ENCODE data around the gene ATP1B1.

ATP1B1 gene

DNA sequence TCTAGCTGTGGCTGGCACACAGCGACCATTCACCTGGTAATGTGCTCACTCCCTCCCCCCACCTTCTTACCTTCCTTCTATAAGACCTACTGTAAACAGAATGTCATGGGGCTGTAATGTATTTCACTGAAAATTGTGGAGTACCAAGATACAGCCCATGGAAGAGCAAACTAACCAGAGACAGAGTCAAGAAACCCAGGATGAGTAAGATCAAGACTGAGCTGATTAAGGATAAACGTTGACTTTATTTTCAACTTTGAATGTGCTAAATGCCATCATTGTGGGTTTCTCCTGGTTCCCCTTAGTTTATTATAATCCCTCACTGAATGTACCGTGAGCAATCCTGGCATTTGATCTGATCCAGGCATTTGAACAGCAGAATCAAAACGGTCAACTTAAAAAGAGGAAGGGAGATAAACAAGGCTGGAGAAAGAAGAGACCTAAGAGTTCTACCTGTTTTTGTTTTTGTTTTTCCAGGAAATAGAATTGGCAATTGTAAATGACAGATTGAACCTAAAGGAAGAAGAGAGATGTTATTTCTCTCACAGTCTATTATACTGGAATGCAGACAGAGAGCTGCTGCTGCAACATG is 16.1 kb upstream of the ATP1B1 start:
- Histone ChIP-seq H3K27me3 (replicated peaks; ENCODE audit: control insufficient read depth, insufficient read depth, low read length) (no peaks in the 10 kb centered on the region), H3K4me3 (replicated peaks; ENCODE audit: low read depth, low read length) (no peak overlapping the region), H3K36me3 (ENCODE audit: control insufficient read depth, insufficient read depth, low read length) (no peaks in the 10 kb centered on the region)
- peak; percentile 19 for DNase-seq (ENCODE audit: extremely low read depth, insufficient read length)
- TF ChIP-seq, protein P1, sequence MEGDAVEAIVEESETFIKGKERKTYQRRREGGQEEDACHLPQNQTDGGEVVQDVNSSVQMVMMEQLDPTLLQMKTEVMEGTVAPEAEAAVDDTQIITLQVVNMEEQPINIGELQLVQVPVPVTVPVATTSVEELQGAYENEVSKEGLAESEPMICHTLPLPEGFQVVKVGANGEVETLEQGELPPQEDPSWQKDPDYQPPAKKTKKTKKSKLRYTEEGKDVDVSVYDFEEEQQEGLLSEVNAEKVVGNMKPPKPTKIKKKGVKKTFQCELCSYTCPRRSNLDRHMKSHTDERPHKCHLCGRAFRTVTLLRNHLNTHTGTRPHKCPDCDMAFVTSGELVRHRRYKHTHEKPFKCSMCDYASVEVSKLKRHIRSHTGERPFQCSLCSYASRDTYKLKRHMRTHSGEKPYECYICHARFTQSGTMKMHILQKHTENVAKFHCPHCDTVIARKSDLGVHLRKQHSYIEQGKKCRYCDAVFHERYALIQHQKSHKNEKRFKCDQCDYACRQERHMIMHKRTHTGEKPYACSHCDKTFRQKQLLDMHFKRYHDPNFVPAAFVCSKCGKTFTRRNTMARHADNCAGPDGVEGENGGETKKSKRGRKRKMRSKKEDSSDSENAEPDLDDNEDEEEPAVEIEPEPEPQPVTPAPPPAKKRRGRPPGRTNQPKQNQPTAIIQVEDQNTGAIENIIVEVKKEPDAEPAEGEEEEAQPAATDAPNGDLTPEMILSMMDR (IDR thresholded peaks at IDR 0.05; ENCODE audit: insufficient read depth, low read length, poor library complexity, severe bottlenecking) = no peak

DNA sequence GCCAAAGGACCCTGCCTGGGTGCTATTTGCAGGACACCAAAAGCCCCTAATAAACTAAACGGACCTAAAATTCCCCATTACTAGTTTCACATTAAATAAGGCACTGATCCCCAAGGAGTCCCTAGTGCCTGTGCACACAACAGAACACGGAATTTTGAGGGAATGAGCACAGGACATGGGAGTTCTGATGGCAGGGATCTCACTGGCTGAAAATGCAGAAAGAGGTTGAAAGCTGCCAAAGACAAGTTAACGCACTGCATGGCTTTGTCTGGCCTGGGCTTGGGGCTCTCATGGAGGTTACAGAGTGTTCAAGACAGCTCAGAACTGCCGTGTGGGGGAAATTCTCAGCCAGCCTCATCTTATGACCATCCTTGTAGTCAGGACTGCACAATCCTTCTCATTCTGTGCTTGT is 15.6 kb upstream of the ATP1B1 start:
- H3K4me3 ChIP-seq (replicated peaks; ENCODE audit: low read depth, low read length) = no peak overlapping the region
- DNase-seq (ENCODE audit: extremely low read depth, insufficient read length) = no peak
- TF ChIP-seq, protein P1 (IDR thresholded peaks at IDR 0.05; ENCODE audit: insufficient read depth, low read length, poor library complexity, severe bottlenecking) = no peak
- H3K36me3 ChIP-seq (ENCODE audit: control insufficient read depth, insufficient read depth, low read length) = no peaks in the 10 kb centered on the region
- no peaks in the 10 kb centered on the region for H3K27me3 ChIP-seq (replicated peaks; ENCODE audit: control insufficient read depth, insufficient read depth, low read length)

DNA sequence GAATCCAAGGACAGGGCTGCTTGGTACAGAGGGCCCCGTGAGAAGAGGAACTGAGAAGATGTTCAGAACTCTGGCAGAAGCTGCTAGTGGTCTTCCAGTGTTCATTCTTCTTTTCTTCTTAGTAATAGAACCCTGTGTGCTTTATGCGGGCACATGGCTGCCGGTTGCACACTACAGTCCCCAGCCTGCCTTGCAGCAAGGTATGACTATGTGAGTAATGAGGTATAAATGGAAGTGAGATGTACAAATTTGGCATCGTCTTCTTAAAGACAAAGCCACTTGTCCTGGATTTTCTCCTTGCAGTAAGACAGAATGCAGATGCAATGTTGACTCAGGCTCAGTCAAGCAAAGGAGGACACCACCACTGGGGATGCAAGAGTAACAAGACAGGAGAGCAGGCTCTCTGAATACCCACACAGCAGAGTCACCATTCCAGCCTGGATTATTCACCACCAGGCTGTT is 15.0 kb upstream of the ATP1B1 start:
- no peaks in the 10 kb centered on the region for H3K27me3 ChIP-seq (replicated peaks; ENCODE audit: control insufficient read depth, insufficient read depth, low read length)
- DNase-seq (ENCODE audit: extremely low read depth, insufficient read length) = peak; percentile 55

DNA sequence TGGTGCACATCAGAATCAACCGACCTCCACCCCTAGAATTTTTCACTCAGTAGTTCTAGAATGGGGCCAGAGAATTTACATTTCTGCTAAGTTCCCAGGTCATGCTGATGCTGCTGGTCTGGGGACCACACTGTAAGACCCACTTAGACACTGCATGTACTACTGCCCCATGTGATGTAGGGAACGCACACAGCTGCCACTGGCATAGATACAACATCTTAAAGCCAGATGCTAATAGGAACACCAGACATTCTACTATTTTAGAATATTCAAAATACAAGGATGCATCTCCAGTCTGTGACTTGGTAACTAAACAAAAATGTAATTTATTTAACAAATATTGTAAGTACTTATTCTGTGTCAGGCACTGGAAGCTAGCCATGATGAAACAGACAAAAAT is 14.1 kb upstream of the ATP1B1 start:
- H3K4me3 ChIP-seq (replicated peaks; ENCODE audit: low read depth, low read length) = no peak overlapping the region
- H3K36me3 ChIP-seq (ENCODE audit: control insufficient read depth, insufficient read depth, low read length) = no peaks in the 10 kb centered on the region
- H3K27me3 ChIP-seq (replicated peaks; ENCODE audit: control insufficient read depth, insufficient read depth, low read length) = no peaks in the 10 kb centered on the region
- DNase-seq (ENCODE audit: extremely low read depth, insufficient read length) = no peak
- TF ChIP-seq, protein P1 (IDR thresholded peaks at IDR 0.05; ENCODE audit: insufficient read depth, low read length, poor library complexity, severe bottlenecking) = no peak

More for the DNA sequence above, 15.0 kb upstream of the ATP1B1 start:
- Histone ChIP-seq H3K36me3 (ENCODE audit: control insufficient read depth, insufficient read depth, low read length) (no peaks in the 10 kb centered on the region), H3K4me3 (replicated peaks; ENCODE audit: low read depth, low read length) (no peak overlapping the region)
- TF ChIP-seq, protein P1 (IDR thresholded peaks at IDR 0.05; ENCODE audit: insufficient read depth, low read length, poor library complexity, severe bottlenecking) = no peak

DNA sequence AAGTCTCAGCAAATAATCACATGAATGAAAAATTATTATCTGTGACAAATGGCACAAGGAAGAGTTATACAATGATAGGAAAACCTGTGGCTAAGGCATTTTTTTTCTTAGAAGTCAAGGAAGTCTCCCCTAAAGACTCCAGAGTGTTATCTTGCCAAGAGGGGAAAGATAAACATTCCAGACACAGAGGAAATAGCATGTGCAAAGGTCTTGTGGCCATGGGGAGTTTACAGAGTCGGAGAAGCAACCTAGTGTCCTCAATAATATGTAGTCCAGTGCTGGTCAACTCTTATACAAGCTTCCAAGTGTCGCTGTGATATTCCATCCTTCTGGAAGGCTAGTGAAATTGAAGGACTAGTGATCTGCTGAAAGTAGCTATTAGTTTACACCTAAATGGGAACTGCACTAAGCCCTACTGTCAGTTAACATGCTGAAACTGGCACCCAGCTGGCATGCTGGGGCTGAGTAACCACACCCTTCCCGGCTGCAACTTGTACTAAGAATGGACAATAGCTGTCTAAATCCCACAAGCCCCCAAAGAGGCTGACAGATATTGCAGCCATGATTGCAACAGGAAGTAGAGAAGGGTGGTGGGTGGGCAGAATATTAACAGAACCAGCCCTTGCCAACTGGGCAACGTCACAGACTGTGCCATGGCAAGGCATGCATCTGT is 11.5 kb upstream of the ATP1B1 start:
- no peaks in the 10 kb centered on the region for H3K36me3 ChIP-seq (ENCODE audit: control insufficient read depth, insufficient read depth, low read length)
- TF ChIP-seq, protein P1 (IDR thresholded peaks at IDR 0.05; ENCODE audit: insufficient read depth, low read length, poor library complexity, severe bottlenecking) = no peak
- no peak for DNase-seq (ENCODE audit: extremely low read depth, insufficient read length)
- H3K27me3 ChIP-seq (replicated peaks; ENCODE audit: control insufficient read depth, insufficient read depth, low read length) = no peaks in the 10 kb centered on the region
- no peak overlapping the region for H3K4me3 ChIP-seq (replicated peaks; ENCODE audit: low read depth, low read length)
